Right lobe of liver (tissue), 4 donors: ENCODE results near the gene TMEM200B.

Experiments used
- CTCF ChIP-seq, 4 donors: fragments of 200-600 bp in 3 of 4; fragments of 450-650 bp in 1 of 4; IDR thresholded peaks; one replicate each; pipeline versions ENCODE4 v1.5.1 to v1.8.0; 2016 to 2022; ENCODE audit warnings: antibody characterized with exemption in 4 of 4, mild to moderate bottlenecking in 2 of 4
- POLR2A ChIP-seq: fragments of 450-650 bp; IDR thresholded peaks from one replicate; pipeline ENCODE4 v1.6.1; 2017; ENCODE audit warnings: antibody characterized with exemption, mild to moderate bottlenecking
- donor health status: DM: no; HTN: no; CAD: no.
- donor health status: DM: no; HTN: no; CAD: no.
- donor health status: DM: no; HTN: yes; CAD: no.

- no peak for TF ChIP-seq CTCF (IDR thresholded peaks at IDR 0.05)
- no peak for TF ChIP-seq POLR2A
Measured at GRCh38 chr1:29090937-29091618, 32.6 kb downstream of the TMEM200B start.
